ENCODE measurements around the gene L3MBTL2.
A peak's percentile ranks its signal among the peaks of the same experiment; 100 is the strongest.

Gene L3MBTL2

DNA sequence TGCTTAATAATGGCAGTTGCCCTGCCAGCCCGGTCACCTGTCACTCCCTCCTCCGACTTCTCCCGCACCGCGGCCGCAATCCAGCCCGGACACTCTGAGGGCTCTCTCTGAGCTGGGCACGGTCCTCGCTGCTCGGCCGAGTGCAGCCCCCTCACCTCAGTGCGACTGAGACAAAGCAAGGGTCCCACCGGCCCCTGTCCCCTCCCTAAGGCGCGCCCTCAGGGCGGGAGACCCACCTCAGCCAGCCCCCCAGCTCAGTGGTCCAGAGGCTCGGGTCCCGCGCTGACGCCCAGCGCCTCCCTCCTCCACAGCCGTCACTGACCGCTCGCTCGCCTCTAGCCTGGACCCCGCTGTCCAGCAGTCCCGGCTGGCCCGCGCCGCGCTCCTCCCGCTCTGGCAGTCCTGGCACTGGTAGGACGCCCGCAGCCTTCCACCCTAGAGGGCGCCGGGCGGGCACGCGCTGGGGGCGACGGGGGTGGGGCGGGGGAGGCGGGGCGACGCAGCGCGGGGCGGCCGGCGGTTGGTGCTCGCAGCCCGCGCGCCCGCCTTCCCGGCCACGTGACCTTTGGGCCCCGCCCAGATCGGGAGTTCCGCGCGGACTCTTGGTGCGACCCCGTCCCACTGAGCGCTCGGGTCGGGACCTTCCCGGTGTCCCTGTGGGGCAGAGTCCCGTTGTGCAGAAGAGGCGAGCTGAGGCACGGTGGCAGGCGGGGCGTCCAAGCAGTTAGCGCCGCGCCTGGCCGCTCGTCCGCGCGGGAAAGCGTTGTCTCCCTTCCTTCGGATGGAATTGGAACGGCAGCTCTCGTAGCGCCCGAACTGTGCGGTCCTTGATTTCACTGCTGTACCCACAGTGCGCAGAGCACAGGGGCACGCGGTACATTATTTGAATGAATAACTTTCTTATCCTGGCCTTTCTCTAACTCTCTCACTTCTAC, 7.8 kb upstream of the L3MBTL2 start (continued):
- TF ChIP-seq ZNF302 (tag by site-specific recombination; IDR thresholded peaks at IDR 0.05; ENCODE audit: low read depth): no peak
- no peak for TF ChIP-seq ZNF394 (tag by site-specific recombination; IDR thresholded peaks at IDR 0.05; ENCODE audit: borderline replicate concordance)
- TF ChIP-seq ZNF214 (tag by site-specific recombination; IDR thresholded peaks at IDR 0.05; ENCODE audit: borderline replicate concordance): no peak
- no peak for TF ChIP-seq ZNF501 (tag by site-specific recombination; IDR thresholded peaks at IDR 0.05)
- TF ChIP-seq ZNF366 (tag by site-specific recombination; conservative IDR thresholded peaks at IDR 0.05): peak; percentile 42; the same call in 1 of the 2 replicates
- 0 out of 2 replicates have a peak, but pooled peaks have one; percentile 42 for TF ChIP-seq ZNF629 (tag by site-specific recombination; IDR thresholded peaks at IDR 0.05)
- TF ChIP-seq, protein P1, sequence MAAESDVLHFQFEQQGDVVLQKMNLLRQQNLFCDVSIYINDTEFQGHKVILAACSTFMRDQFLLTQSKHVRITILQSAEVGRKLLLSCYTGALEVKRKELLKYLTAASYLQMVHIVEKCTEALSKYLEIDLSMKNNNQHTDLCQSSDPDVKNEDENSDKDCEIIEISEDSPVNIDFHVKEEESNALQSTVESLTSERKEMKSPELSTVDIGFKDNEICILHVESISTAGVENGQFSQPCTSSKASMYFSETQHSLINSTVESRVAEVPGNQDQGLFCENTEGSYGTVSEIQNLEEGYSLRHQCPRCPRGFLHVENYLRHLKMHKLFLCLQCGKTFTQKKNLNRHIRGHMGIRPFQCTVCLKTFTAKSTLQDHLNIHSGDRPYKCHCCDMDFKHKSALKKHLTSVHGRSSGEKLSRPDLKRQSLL (tag by site-specific recombination; IDR thresholded peaks at IDR 0.05): no peak
- TF ChIP-seq, protein P2, sequence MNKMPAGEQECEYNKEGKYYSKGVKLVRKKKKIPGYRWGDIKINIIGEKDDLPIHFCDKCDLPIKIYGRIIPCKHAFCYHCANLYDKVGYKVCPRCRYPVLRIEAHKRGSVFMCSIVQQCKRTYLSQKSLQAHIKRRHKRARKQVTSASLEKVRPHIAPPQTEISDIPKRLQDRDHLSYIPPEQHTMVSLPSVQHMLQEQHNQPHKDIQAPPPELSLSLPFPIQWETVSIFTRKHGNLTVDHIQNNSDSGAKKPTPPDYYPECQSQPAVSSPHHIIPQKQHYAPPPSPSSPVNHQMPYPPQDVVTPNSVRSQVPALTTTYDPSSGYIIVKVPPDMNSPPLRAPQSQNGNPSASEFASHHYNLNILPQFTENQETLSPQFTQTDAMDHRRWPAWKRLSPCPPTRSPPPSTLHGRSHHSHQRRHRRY (tag by site-specific recombination; IDR thresholded peaks at IDR 0.05): no peak

DNA sequence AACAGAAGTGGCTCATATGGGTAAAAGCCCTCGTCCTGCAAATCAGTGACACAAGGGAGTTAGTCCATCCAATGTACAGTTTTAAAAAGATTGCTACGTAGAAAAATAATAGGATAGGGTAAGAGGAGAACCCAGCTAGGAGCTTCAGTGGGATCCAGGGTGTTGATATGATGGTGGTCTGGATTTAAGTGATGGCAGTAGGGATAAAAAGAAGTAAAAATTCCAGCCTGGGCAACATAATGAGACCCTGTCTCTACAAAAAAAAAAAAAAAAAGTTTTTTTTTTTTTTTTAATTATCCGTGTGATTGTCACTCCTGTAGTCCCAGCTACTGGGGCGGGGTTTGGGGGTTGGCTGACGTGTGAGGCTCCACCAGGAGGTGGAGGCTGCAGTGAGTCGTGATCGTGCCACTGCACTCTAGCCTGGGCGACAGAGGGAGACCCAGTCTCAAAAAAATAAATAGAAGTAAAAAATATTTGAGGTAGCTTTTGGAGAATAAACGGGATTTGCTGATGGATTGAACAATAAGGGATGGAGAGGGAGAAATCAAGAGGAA, 7.0 kb upstream of the L3MBTL2 start:
- no peaks in the 10 kb centered on the region; a peak in 1 of 3 replicates for H3K36me3 ChIP-seq (ENCODE audit: control insufficient read depth in 2 of 2, insufficient read depth in 1 of 2, low read length in 2 of 2)
- TF ChIP-seq ZNF335 (tag by site-specific recombination; conservative IDR thresholded peaks at IDR 0.05) (peak; percentile 53), SP2 (tag by site-specific recombination; IDR thresholded peaks at IDR 0.05) (peak; percentile 49), ZNF223 (tag by site-specific recombination; IDR thresholded peaks at IDR 0.05) (no peak), PRDM1 (tag by site-specific recombination; IDR thresholded peaks at IDR 0.05) (no peak)
- TF ChIP-seq, protein P3, sequence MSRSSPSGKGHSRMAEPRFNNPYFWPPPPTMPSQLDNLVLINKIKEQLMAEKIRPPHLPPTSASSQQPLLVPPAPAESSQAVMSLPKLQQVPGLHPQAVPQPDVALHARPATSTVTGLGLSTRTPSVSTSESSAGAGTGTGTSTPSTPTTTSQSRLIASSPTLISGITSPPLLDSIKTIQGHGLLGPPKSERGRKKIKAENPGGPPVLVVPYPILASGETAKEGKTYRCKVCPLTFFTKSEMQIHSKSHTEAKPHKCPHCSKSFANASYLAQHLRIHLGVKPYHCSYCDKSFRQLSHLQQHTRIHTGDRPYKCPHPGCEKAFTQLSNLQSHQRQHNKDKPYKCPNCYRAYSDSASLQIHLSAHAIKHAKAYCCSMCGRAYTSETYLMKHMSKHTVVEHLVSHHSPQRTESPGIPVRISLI (tag by site-specific recombination; IDR thresholded peaks at IDR 0.05): peak; percentile 34; the same call in 1 of the 2 replicates
- H3K27ac ChIP-seq (ENCODE audit: extremely low read depth, low read depth, low read length): no peak overlapping the region; the same call in 1 of the 2 replicates
- CTCF ChIA-PET: interaction anchor here (0.8 to 3.1 kb wide), 4 partner anchors 10 to 275 kb away, joined by 3 to 7 read pairs (median 4); no protein-coding TSS in a partner anchor
- POLR2A ChIA-PET: interaction anchor here (0.6 to 1.4 kb wide), 7 partner anchors 9 to 249 kb away, joined by 3 to 7 read pairs (median 3); partner anchors contain the start of genes RBX1, TEF and TOB2
- H3K9me3 ChIP-seq (ENCODE audit: control insufficient read depth, insufficient read depth, low read depth, low read length): no peaks in the 10 kb centered on the region
- 0 out of 2 replicates have a peak, but pooled peaks cover 2% of the 10 kb centered on the region for H3K4me1 ChIP-seq (ENCODE audit: control insufficient read depth, insufficient read depth, low read length)
- H3K4me3 ChIP-seq (ENCODE audit: low read depth, low read length): peak overlapping the region; percentile 84

DNA sequence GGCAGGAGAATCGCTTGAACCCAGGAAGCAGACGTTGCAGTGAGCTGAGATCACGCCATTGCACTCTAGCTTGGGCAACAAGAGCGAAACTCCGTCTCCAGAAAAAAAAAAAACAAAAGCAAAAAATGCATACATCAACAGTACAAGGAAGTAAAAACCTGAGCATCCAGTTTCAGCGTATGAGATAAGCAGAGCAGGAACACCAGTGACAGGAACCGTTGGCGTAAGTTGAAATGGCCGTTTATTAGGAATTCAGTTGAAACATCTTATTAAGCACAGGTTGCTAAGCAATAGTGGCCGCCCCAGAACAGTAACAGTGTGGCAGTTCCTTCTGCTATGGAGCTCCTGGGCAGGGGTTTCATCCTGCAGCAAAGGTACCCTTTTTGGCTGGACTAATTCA, 4.0 kb upstream of the L3MBTL2 start:
- H3K27ac ChIP-seq (ENCODE audit: extremely low read depth, low read depth, low read length): no peak overlapping the region
- no peak overlapping the region for H3K4me3 ChIP-seq (ENCODE audit: low read depth, low read length)
- ChIA-PET POLR2A (no interaction called here), CTCF (no interaction called here)
- H3K36me3 ChIP-seq (ENCODE audit: control insufficient read depth in 2 of 2, insufficient read depth in 1 of 2, low read length in 2 of 2): no peaks in the 10 kb centered on the region; a peak in 1 of 3 replicates
- 0 out of 2 replicates have a peak, but pooled peaks cover 4% of the 10 kb centered on the region for H3K4me1 ChIP-seq (ENCODE audit: control insufficient read depth, insufficient read depth, low read length)
- TF ChIP-seq, protein P4, sequence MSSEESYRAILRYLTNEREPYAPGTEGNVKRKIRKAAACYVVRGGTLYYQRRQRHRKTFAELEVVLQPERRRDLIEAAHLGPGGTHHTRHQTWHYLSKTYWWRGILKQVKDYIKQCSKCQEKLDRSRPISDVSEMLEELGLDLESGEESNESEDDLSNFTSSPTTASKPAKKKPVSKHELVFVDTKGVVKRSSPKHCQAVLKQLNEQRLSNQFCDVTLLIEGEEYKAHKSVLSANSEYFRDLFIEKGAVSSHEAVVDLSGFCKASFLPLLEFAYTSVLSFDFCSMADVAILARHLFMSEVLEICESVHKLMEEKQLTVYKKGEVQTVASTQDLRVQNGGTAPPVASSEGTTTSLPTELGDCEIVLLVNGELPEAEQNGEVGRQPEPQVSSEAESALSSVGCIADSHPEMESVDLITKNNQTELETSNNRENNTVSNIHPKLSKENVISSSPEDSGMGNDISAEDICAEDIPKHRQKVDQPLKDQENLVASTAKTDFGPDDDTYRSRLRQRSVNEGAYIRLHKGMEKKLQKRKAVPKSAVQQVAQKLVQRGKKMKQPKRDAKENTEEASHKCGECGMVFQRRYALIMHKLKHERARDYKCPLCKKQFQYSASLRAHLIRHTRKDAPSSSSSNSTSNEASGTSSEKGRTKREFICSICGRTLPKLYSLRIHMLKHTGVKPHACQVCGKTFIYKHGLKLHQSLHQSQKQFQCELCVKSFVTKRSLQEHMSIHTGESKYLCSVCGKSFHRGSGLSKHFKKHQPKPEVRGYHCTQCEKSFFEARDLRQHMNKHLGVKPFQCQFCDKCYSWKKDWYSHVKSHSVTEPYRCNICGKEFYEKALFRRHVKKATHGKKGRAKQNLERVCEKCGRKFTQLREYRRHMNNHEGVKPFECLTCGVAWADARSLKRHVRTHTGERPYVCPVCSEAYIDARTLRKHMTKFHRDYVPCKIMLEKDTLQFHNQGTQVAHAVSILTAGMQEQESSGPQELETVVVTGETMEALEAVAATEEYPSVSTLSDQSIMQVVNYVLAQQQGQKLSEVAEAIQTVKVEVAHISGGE (tag by site-specific recombination; conservative IDR thresholded peaks at IDR 0.05; ENCODE audit: low read depth): no peak
- H3K9me3 ChIP-seq (ENCODE audit: control insufficient read depth, insufficient read depth, low read depth, low read length): no peaks in the 10 kb centered on the region
